Measurements from ENCODE around the gene EXD2.
"Not testable (repeated sequence)": the region's sequence is repeated elsewhere in the genome, so short reads cannot be mapped to it uniquely, and the experiment has no call there.

EXD2 gene

DNA sequence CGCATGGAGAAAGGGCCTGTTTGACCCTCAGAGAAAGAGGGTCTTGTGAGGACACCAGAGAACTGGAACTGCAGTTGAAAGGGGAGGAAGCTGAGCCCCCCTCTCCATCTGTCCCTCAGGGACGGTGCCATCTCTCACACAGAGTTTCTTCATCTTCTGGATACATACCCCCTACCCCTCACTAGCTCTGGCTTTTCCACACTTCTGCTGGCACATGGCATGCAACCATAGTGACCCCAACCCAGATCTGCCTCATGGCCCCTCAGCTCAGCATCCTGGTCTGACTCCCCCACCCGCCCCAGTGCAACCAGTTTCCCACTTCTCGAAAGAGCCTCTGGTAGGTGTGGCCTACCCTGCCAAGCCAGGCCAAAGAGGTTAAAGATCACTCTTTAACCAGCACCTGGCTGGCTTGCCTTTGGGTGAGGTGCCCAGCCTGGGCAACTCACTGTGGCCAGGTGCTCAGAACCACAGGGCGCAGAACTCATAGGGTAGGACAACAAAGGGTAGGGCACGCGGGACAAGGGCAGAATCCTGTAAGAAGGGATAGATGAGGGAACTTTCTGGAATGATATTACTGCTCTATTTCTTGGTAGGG, 94.5 kb downstream of the EXD2 start:
- no peak for DNase-seq (ENCODE audit: low read depth, low spot score)

GRCh38 chr14:69287098-69288010, 96.1 kb downstream of the EXD2 start:
- TF ChIP-seq FOXP2 (optimal IDR thresholded peaks at IDR 0.05; ENCODE audit: control extremely low read depth, extremely low read length, insufficient read depth) (no peak), POLR2AphosphoS5 (IDR thresholded peaks at IDR 0.05; ENCODE audit: borderline replicate concordance, low read depth, low read length) (no peak), EZH2 (IDR thresholded peaks at IDR 0.05) (no peak)
- H3K36me3 ChIP-seq (ENCODE audit: insufficient read depth, low read length), result no peaks in the 10 kb centered on the region
- H3K4me3 ChIP-seq, result no peak overlapping the region
- H3K9me3 ChIP-seq (ENCODE audit: low read depth, low read length), result no peaks in the 10 kb centered on the region
- no peak for DNase-seq (ENCODE audit: low read depth, low spot score)
- no peak overlapping the region for H3K9ac ChIP-seq (ENCODE audit: insufficient read length)
- no peak overlapping the region for H3K27ac ChIP-seq

More for the DNA sequence above, 94.5 kb downstream of the EXD2 start:
- Histone ChIP-seq H3K9ac (ENCODE audit: insufficient read length) (no peak overlapping the region), H3K27ac (no peak overlapping the region), H3K9me3 (ENCODE audit: low read depth, low read length) (no peaks in the 10 kb centered on the region), H3K4me3 (no peak overlapping the region), H3K36me3 (ENCODE audit: insufficient read depth, low read length) (no peaks in the 10 kb centered on the region)
- TF ChIP-seq POLR2AphosphoS5 (IDR thresholded peaks at IDR 0.05; ENCODE audit: borderline replicate concordance, low read depth, low read length) (no peak), EZH2 (IDR thresholded peaks at IDR 0.05) (no peak), FOXP2 (optimal IDR thresholded peaks at IDR 0.05; ENCODE audit: control extremely low read depth, extremely low read length, insufficient read depth) (no peak)

DNA sequence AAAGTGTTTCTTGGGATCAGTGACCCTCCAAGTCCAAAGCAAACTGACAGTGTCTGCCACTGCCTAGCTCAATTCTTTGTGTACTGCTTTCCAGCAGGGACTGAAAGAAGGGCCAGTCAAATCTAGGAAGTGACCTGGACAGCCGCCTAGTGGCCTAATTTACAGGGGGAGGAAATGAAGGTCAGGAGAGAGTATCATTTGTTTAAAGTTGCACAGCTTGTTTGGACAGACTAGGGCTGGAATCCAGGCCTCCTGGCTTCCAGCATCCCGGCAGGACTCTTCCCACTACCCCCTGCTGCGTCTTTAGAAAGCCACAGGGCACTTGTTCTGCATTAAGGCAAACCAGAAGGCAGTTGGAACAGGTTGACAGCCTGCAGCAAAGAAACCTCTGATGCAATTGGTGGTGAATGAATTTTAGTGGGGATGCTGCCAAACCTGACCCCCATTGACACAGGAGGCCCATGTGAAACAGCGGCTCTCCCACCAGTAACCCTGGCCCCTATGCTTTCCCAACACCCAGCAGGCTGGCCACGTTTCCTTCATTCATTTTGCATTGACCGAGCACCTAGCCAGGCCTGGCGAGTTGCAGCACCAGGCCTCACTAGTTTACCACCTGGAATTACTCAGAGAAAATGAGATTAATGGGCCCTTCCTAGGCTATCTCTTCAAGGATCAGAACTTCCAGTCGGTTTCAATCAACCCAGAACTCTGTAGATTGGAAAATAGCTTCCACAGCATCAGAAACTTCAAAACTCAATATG, 96.9 kb downstream of the EXD2 start:
- no peak for DNase-seq (ENCODE audit: low read depth, low spot score)
- no peak for TF ChIP-seq FOXP2 (optimal IDR thresholded peaks at IDR 0.05; ENCODE audit: control extremely low read depth, extremely low read length, insufficient read depth)
- no peak for TF ChIP-seq POLR2AphosphoS5 (IDR thresholded peaks at IDR 0.05; ENCODE audit: borderline replicate concordance, low read depth, low read length)
- TF ChIP-seq EZH2 (IDR thresholded peaks at IDR 0.05), result no peak
- Histone ChIP-seq H3K9me3 (ENCODE audit: low read depth, low read length) (no peaks in the 10 kb centered on the region), H3K36me3 (ENCODE audit: insufficient read depth, low read length) (no peaks in the 10 kb centered on the region), H3K9ac (ENCODE audit: insufficient read length) (no peak overlapping the region), H3K4me3 (no peak overlapping the region), H3K27ac (no peak overlapping the region)

DNA sequence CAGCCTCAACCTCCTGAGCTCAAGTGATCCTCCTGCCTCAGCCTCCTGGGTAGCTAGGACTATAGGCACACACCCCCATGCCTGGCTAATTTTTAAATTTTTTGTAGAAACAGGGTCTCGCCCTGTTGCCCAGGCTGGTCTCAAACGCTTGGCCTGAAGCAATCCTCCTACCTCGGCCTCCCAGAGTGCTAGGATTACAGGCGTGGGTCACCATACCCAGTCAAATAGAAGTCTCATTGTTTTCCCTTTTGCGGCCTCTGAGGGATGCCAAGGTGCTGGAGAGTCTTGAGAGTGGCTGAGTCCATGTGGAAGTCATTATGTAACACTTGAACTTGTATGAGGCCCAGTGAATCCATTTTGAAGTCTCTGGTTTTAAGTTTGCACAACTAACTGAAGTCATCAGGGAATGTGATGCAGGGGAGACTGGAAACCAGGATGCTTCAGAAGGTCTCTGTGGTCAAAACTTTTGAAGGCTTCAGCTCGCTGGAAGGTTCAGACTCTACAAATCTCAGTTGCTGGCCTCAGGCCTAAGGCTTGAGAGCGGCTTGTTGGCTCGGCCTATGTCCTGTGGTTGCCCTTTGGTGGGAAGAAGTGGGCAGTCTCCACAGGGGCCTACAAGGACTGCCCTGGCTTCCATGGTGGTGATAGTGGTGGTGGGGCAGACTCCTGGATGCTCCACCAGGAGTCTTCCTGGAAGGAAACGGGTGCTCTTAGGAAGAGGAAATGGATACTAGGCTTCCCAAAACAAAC, 97.8 kb downstream of the EXD2 start:
- no peaks in the 10 kb centered on the region for H3K36me3 ChIP-seq (ENCODE audit: insufficient read depth, low read length)
- no peaks in the 10 kb centered on the region for H3K9me3 ChIP-seq (ENCODE audit: low read depth, low read length)
- H3K4me3 ChIP-seq, result no peak overlapping the region
- H3K9ac ChIP-seq (ENCODE audit: insufficient read length), result no peak overlapping the region
- no peak overlapping the region for H3K27ac ChIP-seq
- DNase-seq (ENCODE audit: low read depth, low spot score), result no peak
- TF ChIP-seq POLR2AphosphoS5 (IDR thresholded peaks at IDR 0.05; ENCODE audit: borderline replicate concordance, low read depth, low read length) (no peak), EZH2 (IDR thresholded peaks at IDR 0.05) (no peak), FOXP2 (optimal IDR thresholded peaks at IDR 0.05; ENCODE audit: control extremely low read depth, extremely low read length, insufficient read depth) (no peak)

DNA sequence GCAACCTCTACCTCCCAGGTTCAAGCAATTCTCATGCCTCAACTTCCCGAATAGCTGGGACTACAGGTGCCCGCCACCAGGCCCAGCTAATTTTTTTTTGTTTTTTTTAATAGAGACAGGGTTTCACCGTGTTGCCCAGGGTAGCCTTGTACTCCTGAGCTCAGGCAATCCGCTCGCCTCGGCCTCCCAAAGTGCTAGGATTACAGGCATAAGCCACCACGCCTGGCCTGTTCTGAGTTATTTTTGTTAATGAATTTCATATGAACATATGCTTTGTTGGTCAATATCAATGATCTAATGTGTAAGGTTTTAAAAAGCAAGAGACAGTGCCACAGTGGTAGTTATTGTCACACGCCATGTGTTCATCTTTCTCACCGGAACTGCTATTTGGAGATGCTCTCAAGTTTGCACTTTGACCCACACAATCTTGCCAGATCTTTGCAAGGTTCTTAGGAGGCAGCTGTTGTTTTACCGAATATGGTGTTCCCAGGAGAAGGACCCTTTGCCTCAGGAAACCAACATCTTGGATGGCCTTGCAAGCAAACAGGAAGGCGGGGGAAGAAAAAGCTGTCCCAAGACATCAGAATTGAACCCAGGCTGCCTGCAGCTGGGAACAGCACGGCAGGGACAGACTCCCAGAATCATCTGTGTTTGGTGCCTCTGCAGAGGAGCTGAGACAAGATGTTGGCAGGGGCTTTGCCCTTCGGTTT, 98.7 kb downstream of the EXD2 start:
- no peak overlapping the region for H3K4me3 ChIP-seq
- DNase-seq (ENCODE audit: low read depth, low spot score), result no peak
- TF ChIP-seq FOXP2 (optimal IDR thresholded peaks at IDR 0.05; ENCODE audit: control extremely low read depth, extremely low read length, insufficient read depth) (no peak), POLR2AphosphoS5 (IDR thresholded peaks at IDR 0.05; ENCODE audit: borderline replicate concordance, low read depth, low read length) (no peak), EZH2 (IDR thresholded peaks at IDR 0.05) (no peak)
- H3K9me3 ChIP-seq (ENCODE audit: low read depth, low read length), result no peaks in the 10 kb centered on the region
- no peak overlapping the region for H3K27ac ChIP-seq
- H3K36me3 ChIP-seq (ENCODE audit: insufficient read depth, low read length), result no peaks in the 10 kb centered on the region
- no peak overlapping the region for H3K9ac ChIP-seq (ENCODE audit: insufficient read length)

DNA sequence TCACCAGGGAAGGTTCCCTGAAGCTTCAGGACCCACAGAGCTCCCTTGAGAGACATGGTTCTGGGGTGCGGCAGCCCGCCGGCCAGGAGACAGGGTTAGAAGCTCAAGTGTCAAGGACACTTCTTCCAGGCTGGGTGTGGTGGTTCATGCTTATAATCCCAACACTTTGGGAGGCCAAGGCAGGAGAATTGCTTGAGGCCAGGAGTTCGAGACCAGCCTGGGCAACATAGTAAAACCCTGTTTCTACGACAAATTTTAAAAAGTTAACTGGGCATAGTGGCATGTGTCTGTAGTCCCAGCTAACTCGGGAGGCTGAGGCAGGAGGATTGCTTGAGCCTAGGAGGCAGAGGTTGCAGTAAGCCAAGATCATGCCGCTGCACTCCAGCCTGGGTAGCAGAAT, 99.6 kb downstream of the EXD2 start:
- H3K4me3 ChIP-seq; H3K9ac ChIP-seq (ENCODE audit: insufficient read length); DNase-seq (ENCODE audit: low read depth, low spot score); H3K27ac ChIP-seq; H3K36me3 ChIP-seq (ENCODE audit: insufficient read depth, low read length); H3K9me3 ChIP-seq (ENCODE audit: low read depth, low read length): not testable (repeated sequence)

GRCh38 chr14:69291396-69291795, 100.1 kb downstream of the EXD2 start:
- Histone ChIP-seq H3K36me3 (ENCODE audit: insufficient read depth, low read length) (no peaks in the 10 kb centered on the region), H3K9ac (ENCODE audit: insufficient read length) (no peak overlapping the region), H3K27ac (no peak overlapping the region), H3K4me3 (no peak overlapping the region), H3K9me3 (ENCODE audit: low read depth, low read length) (no peaks in the 10 kb centered on the region)
- TF ChIP-seq EZH2 (IDR thresholded peaks at IDR 0.05) (no peak), POLR2AphosphoS5 (IDR thresholded peaks at IDR 0.05; ENCODE audit: borderline replicate concordance, low read depth, low read length) (no peak), FOXP2 (optimal IDR thresholded peaks at IDR 0.05; ENCODE audit: control extremely low read depth, extremely low read length, insufficient read depth) (no peak)
- no peak for DNase-seq (ENCODE audit: low read depth, low spot score)

Data from SK-N-MC (cell line).